Central memory CD8-positive, alpha-beta T cell (primary cell): ENCODE data around the gene APRT.

Source experiments
- ATAC-seq: fragments of 150-1000 bp; cut with Tn5 transposase; replicated peaks from 2 replicates; pipeline ENCODE4 v1.10.0; 2022; ENCODE audit warnings: mild to moderate bottlenecking, moderate FRiP score, moderate number of reproducible peaks; ENCODE audit not compliant: poor library complexity, severe bottlenecking; ENCODE audit errors: extremely low read depth
- DNase-seq, 2 donors: peaks; one replicate each; pipeline ENCODE4 v3.0.0; 2021; ENCODE audit warnings: low spot score in 2 of 2
- H3K27ac Mint-ChIP-seq: one replicate; pipeline ENCODE4 v1.8.0; 2022; ENCODE audit warnings: low read depth, mild to moderate bottlenecking, moderate library complexity, mixed read lengths
- H3K27me3 Mint-ChIP-seq: one replicate; pipeline ENCODE4 v1.8.0; 2022; ENCODE audit warnings: mixed read lengths
- H3K36me3 Mint-ChIP-seq: one replicate; pipeline ENCODE4 v1.8.0; 2022; ENCODE audit warnings: mild to moderate bottlenecking, moderate library complexity, mixed read lengths; ENCODE audit not compliant: insufficient read depth
- H3K4me1 Mint-ChIP-seq: one replicate; pipeline ENCODE4 v1.8.0; 2022; ENCODE audit warnings: mixed read lengths
- H3K4me3 Mint-ChIP-seq: one replicate; pipeline ENCODE4 v1.8.0; 2022; ENCODE audit warnings: mild to moderate bottlenecking, moderate library complexity, mixed read lengths
- H3K9me3 Mint-ChIP-seq: one replicate; pipeline ENCODE4 v1.8.0; 2022; ENCODE audit warnings: mixed read lengths

Gene APRT

DNA sequence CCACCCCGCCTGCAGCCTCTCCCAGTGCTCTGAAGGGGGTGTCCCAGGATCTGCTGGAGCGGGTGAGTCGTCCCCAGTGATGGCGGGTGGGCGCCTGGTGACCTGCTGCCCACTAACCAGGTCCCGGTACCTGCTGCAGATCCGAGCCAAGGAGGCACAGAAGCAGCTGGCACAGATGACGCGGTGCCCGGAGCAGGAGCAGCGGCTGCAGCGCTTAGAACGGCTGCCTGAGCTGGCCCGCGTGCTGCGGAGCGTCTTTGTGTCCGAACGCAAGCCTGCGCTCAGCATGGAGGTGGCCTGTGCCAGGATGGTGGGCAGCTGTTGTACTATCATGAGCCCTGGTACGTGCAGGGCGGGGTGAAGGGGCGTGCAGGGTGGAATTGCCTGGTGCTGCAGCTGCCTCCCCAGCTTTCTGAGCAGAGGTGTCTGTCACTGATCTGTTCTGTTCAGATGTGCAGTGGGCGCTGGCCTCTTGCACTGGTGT, 4.5 kb downstream of the APRT start:
- no peak for DNase-seq
- H3K4me3 Mint-ChIP-seq, result no peak overlapping the region
- H3K27ac Mint-ChIP-seq, result no peak overlapping the region
- H3K27me3 Mint-ChIP-seq, result no peaks in the 10 kb centered on the region
- ATAC-seq, result no peak
- H3K4me1 Mint-ChIP-seq, result peaks cover 18% of the 10 kb centered on the region
- H3K9me3 Mint-ChIP-seq, result no peaks in the 10 kb centered on the region
- peaks cover 27% of the 10 kb centered on the region for H3K36me3 Mint-ChIP-seq

- no peaks in the 10 kb centered on the region for H3K9me3 Mint-ChIP-seq
- ATAC-seq (no peak), DNase-seq (no peak)
- H3K27me3 Mint-ChIP-seq, result no peaks in the 10 kb centered on the region
- H3K36me3 Mint-ChIP-seq, result peaks cover 25% of the 10 kb centered on the region
- peaks cover 13% of the 10 kb centered on the region for H3K4me1 Mint-ChIP-seq
- H3K4me3 Mint-ChIP-seq, result no peak overlapping the region
- no peak overlapping the region for H3K27ac Mint-ChIP-seq
These were observed 5.1 kb downstream of the APRT start for GRCh38 chr16:88806491-88807111.

DNA sequence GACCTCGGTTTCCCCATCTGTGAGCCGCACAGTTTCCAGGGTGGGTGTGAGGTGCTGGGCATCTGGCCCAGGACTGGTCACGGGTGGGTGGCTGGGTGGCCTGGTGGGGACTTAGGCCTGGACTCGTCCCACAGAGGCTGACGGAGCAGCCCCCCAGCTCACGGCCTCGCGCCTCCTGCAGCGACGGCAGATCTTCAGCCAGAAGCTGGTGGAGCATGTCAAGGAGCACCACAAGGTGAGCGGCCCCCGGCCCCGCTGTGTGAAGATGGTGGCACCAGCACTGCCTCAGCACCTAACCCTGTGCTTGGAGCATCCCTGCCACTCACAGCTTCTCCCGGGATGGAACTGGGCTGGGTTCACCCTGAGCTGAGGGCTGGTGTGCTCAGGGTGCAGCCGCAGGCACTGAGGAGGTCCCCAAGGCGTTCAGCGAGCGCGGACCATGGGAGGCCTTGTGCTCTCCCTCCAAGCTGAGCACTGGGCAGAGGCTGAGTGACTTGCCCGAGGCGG, 5.8 kb downstream of the APRT start:
- peaks cover 25% of the 10 kb centered on the region for H3K36me3 Mint-ChIP-seq

DNA sequence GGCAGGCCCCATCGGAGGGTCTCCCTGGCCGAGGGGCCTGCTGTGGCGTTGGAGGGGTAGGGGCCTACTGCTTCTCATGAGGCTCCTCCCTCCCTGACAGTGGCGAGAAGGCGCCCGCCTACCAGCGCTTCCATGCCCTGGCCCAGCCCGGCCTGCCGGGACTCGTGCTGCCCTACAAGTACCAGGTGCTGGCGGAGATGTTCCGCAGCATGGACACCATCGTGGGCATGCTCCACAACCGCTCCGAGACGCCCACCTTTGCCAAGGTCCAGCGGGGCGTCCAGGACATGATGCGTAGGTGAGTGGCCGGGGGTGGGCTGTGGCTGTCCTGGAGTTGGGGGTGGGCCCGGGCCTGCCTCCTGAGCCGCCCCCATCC, 6.4 kb downstream of the APRT start:
- Mint-ChIP-seq H3K4me1 (peaks cover 4% of the 10 kb centered on the region), H3K27me3 (no peaks in the 10 kb centered on the region), H3K36me3 (peaks cover 27% of the 10 kb centered on the region), H3K9me3 (no peaks in the 10 kb centered on the region), H3K27ac (no peak overlapping the region), H3K4me3 (no peak overlapping the region)
- no peak for DNase-seq
- ATAC-seq, result no peak

More for the DNA sequence above, 5.8 kb downstream of the APRT start:
- no peak overlapping the region for H3K27ac Mint-ChIP-seq
- no peaks in the 10 kb centered on the region for H3K9me3 Mint-ChIP-seq
- DNase-seq (no peak), ATAC-seq (no peak)
- H3K27me3 Mint-ChIP-seq, result no peaks in the 10 kb centered on the region
- H3K4me1 Mint-ChIP-seq, result peaks cover 8% of the 10 kb centered on the region
- no peak overlapping the region for H3K4me3 Mint-ChIP-seq

GRCh38 chr16:88804552-88805339, 7.0 kb downstream of the APRT start:
- ATAC-seq (no peak), DNase-seq (no peak)
- Mint-ChIP-seq H3K27me3 (no peaks in the 10 kb centered on the region), H3K4me3 (peak overlapping the region; percentile 81), H3K36me3 (peaks cover 25% of the 10 kb centered on the region), H3K9me3 (no peaks in the 10 kb centered on the region), H3K27ac (peak overlapping the region; percentile 88), H3K4me1 (peaks cover 4% of the 10 kb centered on the region)

GRCh38 chr16:88804173-88804551, 7.6 kb downstream of the APRT start:
- no peaks in the 10 kb centered on the region for H3K9me3 Mint-ChIP-seq
- DNase-seq (no peak), ATAC-seq (no peak)
- peaks cover under 1% of the 10 kb centered on the region for H3K4me1 Mint-ChIP-seq
- no peaks in the 10 kb centered on the region for H3K27me3 Mint-ChIP-seq
- peak overlapping the region; percentile 81 for H3K4me3 Mint-ChIP-seq
- peak overlapping the region; percentile 88 for H3K27ac Mint-ChIP-seq
- peaks cover 23% of the 10 kb centered on the region for H3K36me3 Mint-ChIP-seq

- ATAC-seq (peak; percentile 53), DNase-seq (peak; percentile 69 to 71)
- Mint-ChIP-seq H3K9me3 (no peaks in the 10 kb centered on the region), H3K4me3 (peak within 1 kb of the TSS; percentile 81), H3K27me3 (no peaks in the 10 kb centered on the region), H3K4me1 (no peaks in the 10 kb centered on the region), H3K36me3 (peaks cover 21% of the 10 kb centered on the region), H3K27ac (peak within 1 kb of the TSS; percentile 88)
These were observed 8.3 kb downstream of the APRT start, which contains the start of gene CDT1 for GRCh38 chr16:88803264-88803987. Gene CDT1 (plus strand): TSS chr16:88803789. CDS start chr16:88803832, 43 bp downstream.

DNA sequence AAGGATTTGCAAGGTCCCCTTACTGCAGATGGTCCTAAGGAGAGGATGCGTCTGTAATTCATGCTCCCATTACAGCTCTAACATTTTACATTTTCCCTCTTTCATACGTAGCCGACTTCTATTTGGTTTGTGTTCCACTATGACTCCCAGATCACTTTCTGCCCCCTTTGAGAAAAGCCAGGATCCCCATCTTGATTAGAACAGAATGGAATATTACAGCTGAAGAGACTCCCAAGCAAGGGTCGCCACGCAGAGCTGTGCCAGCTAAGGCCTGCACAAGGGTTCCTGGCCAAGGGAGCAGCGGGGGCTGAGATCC, 11.5 kb downstream of the APRT start:
- peaks cover 21% of the 10 kb centered on the region for H3K36me3 Mint-ChIP-seq
- ATAC-seq (no peak), DNase-seq (no peak)
- H3K27ac Mint-ChIP-seq, result peak overlapping the region; percentile 51
- peaks cover 2% of the 10 kb centered on the region for H3K4me1 Mint-ChIP-seq
- no peaks in the 10 kb centered on the region for H3K9me3 Mint-ChIP-seq
- H3K4me3 Mint-ChIP-seq, result no peak overlapping the region
- H3K27me3 Mint-ChIP-seq, result no peaks in the 10 kb centered on the region

GRCh38 chr16:88799569-88800276, 12.0 kb downstream of the APRT start:
- Mint-ChIP-seq H3K36me3 (peaks cover 21% of the 10 kb centered on the region), H3K4me1 (peaks cover 7% of the 10 kb centered on the region), H3K9me3 (no peaks in the 10 kb centered on the region), H3K4me3 (no peak overlapping the region), H3K27me3 (no peaks in the 10 kb centered on the region), H3K27ac (peak overlapping the region; percentile 51)
- DNase-seq (no peak), ATAC-seq (no peak)

GRCh38 chr16:88798772-88799455, 12.8 kb downstream of the APRT start:
- ATAC-seq (no peak), DNase-seq (no peak)
- Mint-ChIP-seq H3K27me3 (no peaks in the 10 kb centered on the region), H3K36me3 (peaks cover 18% of the 10 kb centered on the region), H3K27ac (no peak overlapping the region), H3K9me3 (no peaks in the 10 kb centered on the region), H3K4me3 (no peak overlapping the region), H3K4me1 (peaks cover 10% of the 10 kb centered on the region)

DNA sequence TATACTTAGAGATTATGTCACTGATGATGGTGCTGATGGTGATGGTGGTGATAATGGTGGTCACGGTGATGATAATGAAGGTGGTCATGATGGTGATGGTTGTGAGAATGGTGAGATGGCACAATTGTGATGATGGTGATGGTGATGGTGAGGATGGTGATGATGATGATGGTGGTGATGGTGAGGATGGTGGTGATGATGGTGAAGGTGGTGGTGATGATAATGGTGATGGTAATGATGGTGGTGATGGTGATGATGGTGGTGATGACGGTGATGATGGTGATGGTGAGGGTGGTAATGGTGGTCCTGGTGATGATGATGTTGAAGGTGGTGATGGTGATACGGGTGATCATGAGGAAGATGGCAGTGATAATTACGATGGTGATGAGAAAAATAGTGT, 13.7 kb downstream of the APRT start:
- no peak overlapping the region for H3K27ac Mint-ChIP-seq
- H3K4me3 Mint-ChIP-seq, result no peak overlapping the region
- no peaks in the 10 kb centered on the region for H3K9me3 Mint-ChIP-seq
- DNase-seq (no peak), ATAC-seq (no peak)
- no peaks in the 10 kb centered on the region for H3K27me3 Mint-ChIP-seq
- H3K36me3 Mint-ChIP-seq, result peaks cover 12% of the 10 kb centered on the region
- peaks cover 10% of the 10 kb centered on the region for H3K4me1 Mint-ChIP-seq

DNA sequence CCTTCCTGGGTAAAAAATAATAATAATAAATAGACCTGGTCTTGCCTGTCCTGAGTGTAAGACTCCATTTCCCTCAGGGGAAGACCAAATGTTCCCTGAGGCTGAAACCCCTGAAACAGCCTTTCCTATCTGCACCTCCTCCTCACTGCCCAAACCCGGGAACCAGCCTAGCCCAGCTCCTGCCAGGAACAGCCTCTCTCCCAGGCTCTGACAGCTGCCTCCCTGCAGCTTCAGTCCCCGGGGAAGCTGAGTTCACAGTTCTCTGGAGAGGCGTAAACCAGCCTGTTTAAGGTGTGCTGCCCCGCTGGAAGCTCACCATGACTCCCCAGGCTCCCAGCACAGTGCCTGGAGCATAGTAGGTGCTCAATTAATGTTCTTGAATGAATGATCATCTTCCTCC, 15.4 kb downstream of the APRT start:
- ATAC-seq, result no peak
- no peak for DNase-seq
- Mint-ChIP-seq H3K4me1 (peaks cover 15% of the 10 kb centered on the region), H3K27me3 (no peaks in the 10 kb centered on the region), H3K4me3 (no peak overlapping the region), H3K9me3 (no peaks in the 10 kb centered on the region), H3K27ac (no peak overlapping the region), H3K36me3 (peaks cover 4% of the 10 kb centered on the region)
